ENCODE data around the gene AFAP1L1.

AFAP1L1 gene

GRCh38 chr5:149271716-149272563 is at the start of gene AFAP1L1:
Gene AFAP1L1 (plus strand): TSS chr5:149271859. CDS start chr5:149271969, 110 bp downstream.
- Histone ChIP-seq H3K9ac (ENCODE audit: low read length) (peak within 1 kb of the TSS; percentile 88), H3K9me3 (ENCODE audit: control insufficient read depth, low read length) (peaks cover 16% of the 10 kb centered on the region), H3K4me1 (ENCODE audit: control insufficient read depth, insufficient read depth, low read length) (peaks cover 23% of the 10 kb centered on the region), H3K27me3 (replicated peaks; ENCODE audit: control insufficient read depth, insufficient read depth, low read length) (no peaks in the 10 kb centered on the region), H3K36me3 (ENCODE audit: control insufficient read depth, insufficient read depth, low read length, severe bottlenecking) (no peaks in the 10 kb centered on the region), H3K4me3 (ENCODE audit: low read length) (peak within 1 kb of the TSS; percentile 93)
- DNase-seq (ENCODE audit: low read depth) = peak; percentile 80

- H3K27me3 ChIP-seq (replicated peaks; ENCODE audit: control insufficient read depth, insufficient read depth, low read length) = no peaks in the 10 kb centered on the region
- H3K9ac ChIP-seq (ENCODE audit: low read length) = no peak overlapping the region
- H3K36me3 ChIP-seq (ENCODE audit: control insufficient read depth, insufficient read depth, low read length, severe bottlenecking) = peaks cover 59% of the 10 kb centered on the region
- DNase-seq (ENCODE audit: low read depth) = peak; percentile 20
- no peak overlapping the region for H3K4me3 ChIP-seq (ENCODE audit: low read length)
- H3K4me1 ChIP-seq (ENCODE audit: control insufficient read depth, insufficient read depth, low read length) = peaks cover 18% of the 10 kb centered on the region
- H3K9me3 ChIP-seq (ENCODE audit: control insufficient read depth, low read length) = no peaks in the 10 kb centered on the region
Observed at GRCh38 chr5:149223081-149223848, 48.4 kb upstream of the AFAP1L1 start.

- Histone ChIP-seq H3K4me3 (ENCODE audit: low read length) (no peak overlapping the region), H3K27me3 (replicated peaks; ENCODE audit: control insufficient read depth, insufficient read depth, low read length) (no peaks in the 10 kb centered on the region), H3K36me3 (ENCODE audit: control insufficient read depth, insufficient read depth, low read length, severe bottlenecking) (peaks cover 49% of the 10 kb centered on the region), H3K9me3 (ENCODE audit: control insufficient read depth, low read length) (no peaks in the 10 kb centered on the region), H3K4me1 (ENCODE audit: control insufficient read depth, insufficient read depth, low read length) (peaks cover 28% of the 10 kb centered on the region), H3K9ac (ENCODE audit: low read length) (no peak overlapping the region)
- no peak for DNase-seq (ENCODE audit: low read depth)
Observed at GRCh38 chr5:149224282-149224681, 47.4 kb upstream of the AFAP1L1 start.

GRCh38 chr5:149227168-149227826 is 44.4 kb upstream of the AFAP1L1 start:
- H3K4me3 ChIP-seq (ENCODE audit: low read length) = no peak overlapping the region
- peaks cover 45% of the 10 kb centered on the region for H3K36me3 ChIP-seq (ENCODE audit: control insufficient read depth, insufficient read depth, low read length, severe bottlenecking)
- no peaks in the 10 kb centered on the region for H3K27me3 ChIP-seq (replicated peaks; ENCODE audit: control insufficient read depth, insufficient read depth, low read length)
- DNase-seq (ENCODE audit: low read depth) = peak; percentile 21
- no peak overlapping the region for H3K9ac ChIP-seq (ENCODE audit: low read length)
- H3K4me1 ChIP-seq (ENCODE audit: control insufficient read depth, insufficient read depth, low read length) = peaks cover 23% of the 10 kb centered on the region
- no peaks in the 10 kb centered on the region for H3K9me3 ChIP-seq (ENCODE audit: control insufficient read depth, low read length)

- Histone ChIP-seq H3K9me3 (ENCODE audit: control insufficient read depth, low read length) (no peaks in the 10 kb centered on the region), H3K4me3 (ENCODE audit: low read length) (no peak overlapping the region), H3K36me3 (ENCODE audit: control insufficient read depth, insufficient read depth, low read length, severe bottlenecking) (peaks cover 52% of the 10 kb centered on the region), H3K4me1 (ENCODE audit: control insufficient read depth, insufficient read depth, low read length) (peaks cover 23% of the 10 kb centered on the region), H3K9ac (ENCODE audit: low read length) (peak overlapping the region; percentile 52), H3K27me3 (replicated peaks; ENCODE audit: control insufficient read depth, insufficient read depth, low read length) (no peaks in the 10 kb centered on the region)
- DNase-seq (ENCODE audit: low read depth) = peak; percentile 92
Observed at GRCh38 chr5:149228618-149229297, 42.9 kb upstream of the AFAP1L1 start.

GRCh38 chr5:149229298-149229937 is 42.2 kb upstream of the AFAP1L1 start:
- Histone ChIP-seq H3K4me3 (ENCODE audit: low read length) (no peak overlapping the region), H3K9me3 (ENCODE audit: control insufficient read depth, low read length) (no peaks in the 10 kb centered on the region), H3K36me3 (ENCODE audit: control insufficient read depth, insufficient read depth, low read length, severe bottlenecking) (peaks cover 52% of the 10 kb centered on the region), H3K9ac (ENCODE audit: low read length) (peak overlapping the region; percentile 52), H3K4me1 (ENCODE audit: control insufficient read depth, insufficient read depth, low read length) (peaks cover 23% of the 10 kb centered on the region), H3K27me3 (replicated peaks; ENCODE audit: control insufficient read depth, insufficient read depth, low read length) (no peaks in the 10 kb centered on the region)
- no peak for DNase-seq (ENCODE audit: low read depth)

GRCh38 chr5:149235841-149236240 is 35.8 kb upstream of the AFAP1L1 start:
- Histone ChIP-seq H3K4me1 (ENCODE audit: control insufficient read depth, insufficient read depth, low read length) (no peaks in the 10 kb centered on the region), H3K9me3 (ENCODE audit: control insufficient read depth, low read length) (no peaks in the 10 kb centered on the region), H3K36me3 (ENCODE audit: control insufficient read depth, insufficient read depth, low read length, severe bottlenecking) (peaks cover 92% of the 10 kb centered on the region), H3K9ac (ENCODE audit: low read length) (no peak overlapping the region), H3K4me3 (ENCODE audit: low read length) (no peak overlapping the region), H3K27me3 (replicated peaks; ENCODE audit: control insufficient read depth, insufficient read depth, low read length) (no peaks in the 10 kb centered on the region)
- DNase-seq (ENCODE audit: low read depth) = no peak

- H3K9ac ChIP-seq (ENCODE audit: low read length) = no peak overlapping the region
- H3K36me3 ChIP-seq (ENCODE audit: control insufficient read depth, insufficient read depth, low read length, severe bottlenecking) = peaks cover 97% of the 10 kb centered on the region
- no peaks in the 10 kb centered on the region for H3K9me3 ChIP-seq (ENCODE audit: control insufficient read depth, low read length)
- no peak for DNase-seq (ENCODE audit: low read depth)
- no peaks in the 10 kb centered on the region for H3K27me3 ChIP-seq (replicated peaks; ENCODE audit: control insufficient read depth, insufficient read depth, low read length)
- H3K4me1 ChIP-seq (ENCODE audit: control insufficient read depth, insufficient read depth, low read length) = no peaks in the 10 kb centered on the region
- H3K4me3 ChIP-seq (ENCODE audit: low read length) = no peak overlapping the region
Observed at GRCh38 chr5:149237662-149238061, 34.0 kb upstream of the AFAP1L1 start.

- Histone ChIP-seq H3K4me3 (ENCODE audit: low read length) (no peak overlapping the region), H3K9me3 (ENCODE audit: control insufficient read depth, low read length) (no peaks in the 10 kb centered on the region), H3K9ac (ENCODE audit: low read length) (no peak overlapping the region), H3K4me1 (ENCODE audit: control insufficient read depth, insufficient read depth, low read length) (no peaks in the 10 kb centered on the region), H3K27me3 (replicated peaks; ENCODE audit: control insufficient read depth, insufficient read depth, low read length) (no peaks in the 10 kb centered on the region), H3K36me3 (ENCODE audit: control insufficient read depth, insufficient read depth, low read length, severe bottlenecking) (peaks cover 97% of the 10 kb centered on the region)
- DNase-seq (ENCODE audit: low read depth) = peak; percentile 28
Observed at GRCh38 chr5:149238540-149238939, 33.1 kb upstream of the AFAP1L1 start.

GRCh38 chr5:149239917-149240316 is 31.7 kb upstream of the AFAP1L1 start:
- peaks cover 90% of the 10 kb centered on the region for H3K36me3 ChIP-seq (ENCODE audit: control insufficient read depth, insufficient read depth, low read length, severe bottlenecking)
- no peaks in the 10 kb centered on the region for H3K9me3 ChIP-seq (ENCODE audit: control insufficient read depth, low read length)
- no peaks in the 10 kb centered on the region for H3K27me3 ChIP-seq (replicated peaks; ENCODE audit: control insufficient read depth, insufficient read depth, low read length)
- no peak overlapping the region for H3K9ac ChIP-seq (ENCODE audit: low read length)
- no peaks in the 10 kb centered on the region for H3K4me1 ChIP-seq (ENCODE audit: control insufficient read depth, insufficient read depth, low read length)
- H3K4me3 ChIP-seq (ENCODE audit: low read length) = no peak overlapping the region
- no peak for DNase-seq (ENCODE audit: low read depth)
